GM12872 (cell line): ENCODE results near the gene MYPN.

Source experiments
- CTCF ChIP-seq: IDR thresholded peaks from 3 replicates; pipeline ENCODE4 v1.5.1; 2011; ENCODE audit warnings: low read depth, mild to moderate bottlenecking, low read length, moderate library complexity; ENCODE audit not compliant: insufficient read depth

MYPN gene

DNA sequence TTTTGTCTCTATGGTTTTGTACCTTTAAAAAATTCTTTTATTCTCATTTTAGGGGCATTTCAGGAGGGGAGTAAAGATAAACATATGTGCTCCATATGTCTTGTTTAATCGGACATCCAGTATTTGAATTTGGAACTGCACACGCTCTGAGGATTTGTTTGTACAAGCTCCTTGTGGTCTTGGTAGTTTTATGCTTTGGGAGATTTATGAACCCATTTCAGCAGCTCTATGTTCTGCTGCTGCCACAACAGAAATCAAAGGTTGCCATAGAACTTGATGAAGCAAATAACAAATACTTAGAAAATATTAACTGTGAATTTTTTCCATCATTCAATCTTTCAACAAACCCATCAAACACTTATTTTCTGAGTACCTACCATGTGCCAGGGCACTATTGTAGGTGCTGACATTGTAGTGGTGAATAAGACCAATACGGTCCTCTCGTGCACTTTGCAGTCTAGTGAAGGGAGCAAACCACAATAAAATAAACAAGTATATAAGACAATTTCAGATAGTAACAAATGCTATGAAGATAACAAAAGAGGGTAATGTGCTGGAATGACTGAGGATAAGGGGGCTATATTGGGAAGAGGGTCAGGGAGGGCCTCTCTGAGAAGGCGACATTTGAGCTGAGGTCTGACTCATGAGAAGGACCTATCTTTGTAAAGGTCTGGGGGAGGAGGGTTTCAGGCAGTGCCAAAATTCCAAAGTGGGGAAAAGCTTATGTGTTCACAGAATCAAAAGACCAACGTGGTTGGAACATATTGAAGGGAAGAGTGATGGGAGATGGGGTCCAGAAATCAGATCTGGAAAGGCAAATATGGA lies 30.4 kb downstream of the MYPN start:
- TF ChIP-seq CTCF = no peak

- no peak for TF ChIP-seq CTCF
Observed at GRCh38 chr10:68142761-68143160, 33.5 kb downstream of the MYPN start.

- no peak for TF ChIP-seq CTCF
Observed at GRCh38 chr10:68144709-68145108, 35.4 kb downstream of the MYPN start.

- no peak for TF ChIP-seq CTCF
Observed at GRCh38 chr10:68145705-68146104, 36.4 kb downstream of the MYPN start.

DNA sequence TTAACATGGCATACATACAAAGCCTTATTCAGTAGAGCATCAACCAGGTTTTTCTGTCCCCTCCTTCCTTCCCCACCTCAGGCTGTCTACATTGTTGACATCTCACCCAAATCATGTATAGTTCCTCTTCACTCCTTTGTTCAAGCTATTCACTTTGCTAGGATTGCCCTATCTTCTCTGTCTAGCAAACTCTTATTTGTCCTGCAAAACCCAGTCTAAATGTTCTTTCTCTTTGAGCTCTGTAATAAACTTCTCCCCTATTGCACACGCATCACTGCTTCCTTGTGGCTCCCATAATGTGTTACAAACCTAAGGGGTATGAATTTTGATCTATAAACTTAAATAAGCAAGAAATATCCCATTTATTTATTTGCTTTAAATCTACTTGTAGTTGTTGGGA lies 36.8 kb downstream of the MYPN start:
- no peak for TF ChIP-seq CTCF

- no peak for TF ChIP-seq CTCF
Observed at GRCh38 chr10:68151453-68151852, 42.2 kb downstream of the MYPN start.

GRCh38 chr10:68153473-68154210 lies 44.4 kb downstream of the MYPN start:
- TF ChIP-seq CTCF = no peak
